ENCODE measurements around the gene SDE2.
"Not testable (repeated sequence)": the region's sequence is repeated elsewhere in the genome, so short reads cannot be mapped to it uniquely, and the experiment has no call there.

The SDE2 gene

GRCh38 chr1:225973158-225973557, 26.0 kb downstream of the SDE2 start:
- peak; percentile 84 for DNase-seq

DNA sequence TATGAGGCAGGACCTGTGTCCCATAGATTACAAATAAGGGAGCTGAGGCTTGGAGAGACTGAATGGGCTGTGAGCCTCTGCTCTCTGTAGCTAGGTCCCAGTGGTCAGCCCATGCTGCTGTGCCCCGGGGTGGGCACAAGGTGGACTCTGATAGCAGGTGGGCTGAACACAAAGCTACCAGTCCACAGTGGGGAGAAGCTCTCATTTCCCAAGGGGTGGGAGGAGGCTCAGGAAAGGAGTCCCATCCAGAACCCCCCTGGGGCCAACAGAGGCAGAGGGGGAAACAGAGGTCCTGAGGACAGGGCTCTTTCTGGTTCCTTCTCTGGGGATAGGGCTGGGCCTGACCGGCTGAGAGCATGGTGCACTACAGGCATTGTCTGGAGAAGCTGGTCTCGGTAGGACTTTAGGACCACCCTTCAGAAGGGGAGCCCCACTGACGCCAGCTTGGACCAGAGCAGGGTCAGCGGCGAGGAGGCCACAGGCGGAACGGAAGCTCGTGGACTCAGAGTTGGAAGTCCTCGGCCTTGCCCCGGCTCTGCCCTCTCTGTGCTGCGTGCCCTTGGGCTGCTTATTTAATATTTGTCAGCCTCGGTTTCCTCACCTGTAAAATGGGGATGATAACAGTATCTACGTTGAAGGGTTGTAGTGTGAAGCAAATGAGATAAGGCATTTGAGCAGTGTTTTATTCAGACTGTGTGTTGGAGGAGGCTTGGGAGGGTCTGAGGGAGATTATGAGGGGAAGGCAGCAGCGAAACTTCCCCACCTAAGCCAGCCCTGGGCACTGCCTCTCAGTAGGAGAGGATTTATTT, 26.6 kb downstream of the SDE2 start:
- DNase-seq = no peak

GRCh38 chr1:225970592-225971157, 28.5 kb downstream of the SDE2 start:
- DNase-seq = not testable (repeated sequence)

GRCh38 chr1:225969751-225970150, 29.4 kb downstream of the SDE2 start:
- not testable (repeated sequence) for DNase-seq

- no peak for DNase-seq
Measured at GRCh38 chr1:225965231-225965630, 33.9 kb downstream of the SDE2 start.

DNA sequence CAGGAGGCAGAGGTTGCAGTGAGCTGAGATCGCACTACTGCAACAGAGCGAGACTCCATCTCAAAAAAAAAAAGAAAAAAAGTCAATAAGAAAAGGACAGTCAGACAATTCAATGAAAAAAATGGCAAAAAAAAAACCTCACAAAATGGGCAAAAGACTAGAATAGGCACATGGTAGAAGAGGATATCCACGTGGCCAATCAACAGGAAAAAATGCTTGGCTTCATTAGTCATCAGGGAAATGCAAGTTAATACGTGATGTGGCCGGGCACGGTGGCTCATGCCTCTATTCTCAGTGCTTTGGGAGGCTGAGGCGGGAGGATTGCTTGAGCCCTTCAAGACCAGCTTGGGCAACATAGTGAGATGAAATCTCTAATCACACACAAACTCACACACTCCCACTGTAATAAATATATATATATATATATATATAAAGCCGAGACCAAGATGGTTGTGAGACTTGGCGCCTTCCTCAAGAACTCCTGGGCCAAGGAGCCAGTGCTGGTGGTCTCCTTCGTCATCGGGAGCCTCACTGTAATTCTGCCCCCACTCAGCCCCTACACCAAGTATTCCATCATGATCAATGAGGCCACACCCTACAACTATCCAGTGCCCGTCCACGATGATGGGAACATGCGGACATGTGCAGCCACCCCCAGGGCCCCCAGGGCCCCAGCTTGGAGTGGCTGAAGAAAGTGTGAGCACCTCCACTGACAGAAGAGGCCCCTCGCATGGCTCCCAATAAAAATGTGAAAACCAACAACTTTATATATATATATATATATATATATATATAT, 35.2 kb downstream of the SDE2 start:
- DNase-seq = no peak

DNA sequence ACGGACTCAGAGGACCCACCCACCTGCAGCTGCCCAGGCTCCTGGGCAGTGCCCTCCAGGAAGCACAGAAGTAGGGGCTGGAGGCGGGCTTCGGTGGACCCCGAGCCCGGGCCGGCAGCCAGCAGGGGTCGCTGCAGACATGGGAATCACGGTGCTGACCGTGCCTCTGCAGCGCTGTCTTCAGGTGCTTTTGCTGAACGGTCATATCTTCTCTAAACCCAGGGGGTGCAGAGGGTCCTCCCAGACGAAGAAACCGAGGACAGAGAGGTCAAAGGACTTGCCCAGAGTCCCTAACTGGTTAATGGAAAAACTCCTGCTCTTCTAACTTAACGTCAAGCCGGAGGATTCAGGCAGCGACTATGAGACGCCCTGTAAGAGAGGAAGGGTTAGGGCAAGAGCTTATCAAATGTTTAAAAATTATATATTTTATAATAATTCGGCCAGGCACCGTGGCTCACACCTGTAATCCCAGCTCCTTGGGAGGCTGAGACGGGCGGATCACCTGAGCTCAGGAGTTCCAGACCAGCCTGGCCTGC, 36.6 kb downstream of the SDE2 start:
- DNase-seq = no peak

GRCh38 chr1:225961659-225962439, 37.3 kb downstream of the SDE2 start:
- no peak for DNase-seq

DNA sequence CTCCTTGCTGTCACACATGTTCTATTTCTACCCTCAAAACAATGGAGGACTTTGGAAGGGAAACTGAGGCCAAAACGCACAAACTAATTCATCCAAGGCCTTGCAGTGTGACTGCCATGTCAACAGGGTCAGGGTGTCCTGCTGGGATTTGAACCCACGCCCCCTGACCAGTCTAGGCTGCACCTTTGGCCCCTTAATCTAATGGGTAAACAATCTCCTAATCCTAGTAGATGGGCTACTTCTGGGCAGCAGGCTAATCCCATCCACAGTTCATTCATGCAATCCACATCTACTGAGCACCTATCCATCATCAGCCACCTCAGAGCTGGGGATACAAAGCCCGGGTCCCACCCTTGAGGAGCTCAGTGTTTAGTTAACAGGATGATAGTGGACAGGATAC, 41.1 kb downstream of the SDE2 start:
- DNase-seq = no peak

- DNase-seq = no peak
Measured at GRCh38 chr1:225954753-225955152, 44.4 kb downstream of the SDE2 start.

- DNase-seq = no peak
Measured at GRCh38 chr1:225953315-225953714, 45.8 kb downstream of the SDE2 start.

DNA sequence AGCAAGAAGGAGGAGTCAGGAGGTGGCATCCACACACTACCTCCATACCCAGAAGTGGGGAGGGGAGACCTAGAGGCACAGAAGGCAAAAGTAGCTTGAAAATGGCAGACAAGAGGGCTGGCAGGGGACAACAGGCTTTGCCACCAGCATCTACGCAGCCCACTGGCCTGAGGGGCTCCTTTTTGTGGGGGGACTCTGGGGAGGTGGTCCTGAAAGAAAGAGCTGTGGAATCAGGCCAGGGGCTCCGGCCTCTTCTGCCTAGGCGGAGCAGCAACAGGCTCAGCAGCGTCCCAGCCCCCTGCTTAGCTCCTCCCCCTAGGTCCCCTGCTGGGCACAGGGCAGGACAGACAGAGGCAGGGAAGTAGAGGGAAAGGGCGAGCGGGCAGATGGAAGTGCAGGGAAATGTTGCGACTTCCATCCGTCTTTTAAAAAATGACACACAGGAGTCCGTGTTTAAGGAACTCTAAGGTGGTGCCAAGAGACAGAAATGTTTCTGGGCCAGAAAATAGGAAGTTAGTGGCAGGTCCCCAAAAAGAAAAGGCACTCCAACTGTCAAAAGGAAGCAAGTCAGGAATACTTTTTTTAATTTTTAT, 48.1 kb downstream of the SDE2 start:
- DNase-seq = no peak

GRCh38 chr1:225949041-225949440, 50.1 kb downstream of the SDE2 start:
- DNase-seq = no peak

- DNase-seq = no peak
Measured at GRCh38 chr1:225946803-225947202, 52.3 kb downstream of the SDE2 start.

DNA sequence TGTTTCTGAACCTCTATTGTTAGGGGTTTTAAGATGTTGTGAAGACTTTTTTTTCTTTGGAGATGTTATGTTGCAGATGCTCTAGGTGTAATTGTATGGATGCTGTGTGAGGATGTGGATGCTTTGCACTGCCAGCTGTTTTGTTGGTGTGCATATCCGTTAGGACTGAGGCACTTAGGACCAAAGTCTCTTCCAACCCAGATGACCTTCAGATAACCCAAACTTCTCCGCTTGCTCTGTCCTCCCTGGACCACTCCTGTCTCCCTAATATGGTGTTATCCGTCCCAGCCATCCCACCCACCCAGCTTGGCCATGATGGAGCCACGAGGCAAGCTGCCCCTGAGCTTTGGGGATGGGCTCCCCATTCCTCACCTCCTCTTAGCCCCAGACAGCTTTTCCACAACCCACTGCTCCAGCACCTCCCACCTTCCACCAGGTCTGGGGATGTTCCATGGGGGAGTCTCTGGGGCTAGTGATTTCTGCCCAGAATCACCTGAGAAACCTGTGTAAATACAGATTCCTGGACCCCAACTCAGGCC, 53.0 kb downstream of the SDE2 start:
- DNase-seq = no peak

DNA sequence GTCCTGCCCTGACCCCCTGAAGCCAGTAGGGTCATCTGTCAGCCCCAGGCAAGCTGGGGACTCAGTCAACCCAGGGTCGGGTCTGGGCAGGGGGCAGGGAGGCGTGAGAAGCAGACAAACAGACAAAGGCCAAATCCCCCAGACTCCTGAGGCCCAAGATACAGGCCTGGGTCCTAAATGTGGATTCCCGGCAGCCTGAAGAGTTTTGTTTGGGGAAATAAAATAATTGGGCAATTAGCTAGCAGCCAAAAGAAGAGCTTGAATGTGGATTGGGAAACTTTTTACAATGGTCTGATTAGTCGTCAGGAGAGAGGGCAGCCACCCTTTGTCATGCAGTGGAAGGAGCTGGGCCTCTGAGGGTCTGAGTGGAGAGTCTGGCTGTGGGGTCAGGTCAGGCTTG, 53.6 kb downstream of the SDE2 start:
- DNase-seq = no peak

DNA sequence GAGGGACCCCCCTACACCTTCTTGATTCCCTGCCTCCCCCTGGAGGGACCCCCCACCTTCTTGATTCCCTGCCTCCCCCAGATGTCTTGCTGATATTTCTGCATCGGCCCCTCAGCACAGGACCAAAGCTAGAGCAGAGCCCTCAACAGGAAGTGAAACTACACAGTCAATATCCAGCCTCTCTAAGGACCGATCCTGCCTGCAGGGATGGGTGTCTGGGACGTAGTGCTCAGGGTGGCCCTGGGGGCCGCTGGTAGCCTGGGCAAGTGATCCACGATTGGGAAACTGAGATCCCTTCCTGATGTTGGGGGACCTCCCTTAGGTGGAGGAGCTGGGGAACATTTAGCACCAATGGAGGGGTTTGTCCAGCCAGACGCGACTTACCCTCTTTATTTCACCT, 54.2 kb downstream of the SDE2 start:
- no peak for DNase-seq

- DNase-seq = no peak
Measured at GRCh38 chr1:225944387-225944786, 54.8 kb downstream of the SDE2 start.

DNA sequence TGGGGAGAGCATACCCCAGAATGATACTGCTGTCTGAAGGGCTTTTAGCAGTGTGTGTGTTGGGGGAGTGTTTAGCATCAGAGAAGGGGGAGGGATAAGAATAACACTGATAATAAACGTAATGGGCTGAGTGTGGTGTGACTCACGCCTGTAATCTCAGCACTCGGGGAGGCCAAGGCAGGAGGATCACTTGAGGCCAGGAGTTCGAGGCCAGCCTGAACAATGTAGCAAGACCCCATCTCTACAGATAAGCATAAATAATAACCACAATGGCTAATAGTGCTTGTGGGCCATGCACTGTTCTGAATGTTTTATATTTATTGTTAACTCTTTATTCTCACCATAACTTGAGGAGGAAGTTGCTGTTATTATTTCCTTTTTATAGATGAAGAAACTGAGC, 55.6 kb downstream of the SDE2 start:
- no peak for DNase-seq

GRCh38 chr1:225942574-225942973, 56.6 kb downstream of the SDE2 start:
- DNase-seq = peak; percentile 66

DNA sequence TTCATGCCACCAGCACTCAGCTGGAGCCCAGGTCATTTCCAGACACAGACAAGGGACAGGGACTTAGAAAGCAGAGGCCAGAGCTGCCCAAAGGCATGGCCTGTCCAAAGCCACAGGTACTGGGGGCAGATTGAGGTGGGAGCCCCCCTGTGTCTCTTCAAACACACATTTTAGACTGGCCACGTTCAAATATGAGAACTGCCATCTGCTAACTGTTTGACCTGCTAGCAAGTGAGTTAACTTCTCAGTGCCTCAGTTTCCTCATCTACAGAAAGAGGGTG, 57.3 kb downstream of the SDE2 start:
- no peak for DNase-seq

DNA sequence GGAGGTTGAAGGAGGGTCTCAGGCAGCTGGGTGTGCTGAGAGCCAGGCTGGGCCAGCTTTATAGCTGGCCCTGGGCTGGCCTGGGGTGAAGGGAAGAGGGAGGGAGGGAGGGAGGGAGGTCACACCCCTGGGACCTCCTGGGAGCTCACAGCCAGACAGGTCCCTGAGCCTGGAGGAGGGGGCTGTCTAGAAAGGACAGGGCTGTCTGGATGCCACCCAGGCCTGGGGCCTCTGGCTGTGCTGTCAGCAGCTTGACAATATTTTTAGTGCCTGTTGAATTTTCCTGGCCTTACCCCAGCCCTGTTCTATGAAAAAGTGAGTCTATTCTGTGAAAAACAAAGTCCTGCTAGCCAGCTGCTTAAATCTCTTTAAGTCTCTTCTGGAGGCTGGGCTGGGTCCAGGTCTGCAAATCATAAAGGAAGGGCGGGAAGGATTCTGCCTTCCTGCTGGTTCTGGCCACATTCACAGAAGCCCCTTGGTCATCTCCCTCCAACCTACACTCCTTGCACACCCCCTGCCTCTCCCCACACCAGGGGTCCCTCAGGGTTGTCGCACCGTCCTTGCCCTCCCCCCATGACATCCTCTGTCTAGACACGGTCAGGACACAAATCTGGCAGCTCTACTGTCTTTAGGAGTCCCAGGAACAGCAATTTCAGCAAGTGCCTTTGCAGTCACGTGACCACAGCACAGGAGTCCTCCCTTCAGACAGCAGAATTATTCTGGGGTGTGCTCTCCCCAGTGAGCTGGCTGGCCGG, 57.8 kb downstream of the SDE2 start, which contains the start of gene LEFTY2:
Gene LEFTY2 (minus strand): TSS at position 34 of the 755 bp plus-strand sequence. CDS start 80 bp downstream, outside the sequence.
- no peak for DNase-seq

Data from DMS153 (cell line).